G401.6 (cell line): ENCODE measurements around the gene GOLGA6A.
"Not testable (repeated sequence)": the region's sequence is repeated elsewhere in the genome, so short reads cannot be mapped to it uniquely, and the experiment has no call there.

Experiments used
- FAIRE-seq: peaks from 2 replicates; lab custom pipeline; 2012; peaks lifted over from hg19 to GRCh38; lab: Jason Lieb, UNC

GOLGA6A gene

GRCh38 chr15:74053517-74053916 lies 28.8 kb downstream of the GOLGA6A start:
- no peak for FAIRE-seq

GRCh38 chr15:74052271-74053260 lies 29.8 kb downstream of the GOLGA6A start:
- FAIRE-seq: not testable (repeated sequence)

- FAIRE-seq: no peak
Observed at GRCh38 chr15:74050556-74051234, 31.7 kb downstream of the GOLGA6A start.

- no peak for FAIRE-seq
Observed at GRCh38 chr15:74050127-74050526, 32.2 kb downstream of the GOLGA6A start.

- no peak for FAIRE-seq
Observed at GRCh38 chr15:74046275-74046674, 36.1 kb downstream of the GOLGA6A start.

GRCh38 chr15:74045636-74046274 lies 36.6 kb downstream of the GOLGA6A start:
- FAIRE-seq: no peak

GRCh38 chr15:74045184-74045583 lies 37.2 kb downstream of the GOLGA6A start:
- FAIRE-seq: no peak

- no peak for FAIRE-seq
Observed at GRCh38 chr15:74044267-74045110, 37.9 kb downstream of the GOLGA6A start.

GRCh38 chr15:74043425-74044266 lies 38.7 kb downstream of the GOLGA6A start:
- FAIRE-seq: no peak

GRCh38 chr15:74042603-74043424 lies 39.5 kb downstream of the GOLGA6A start:
- no peak for FAIRE-seq

GRCh38 chr15:74041777-74042435 lies 40.4 kb downstream of the GOLGA6A start:
- FAIRE-seq: no peak

GRCh38 chr15:74041311-74041756 lies 41.0 kb downstream of the GOLGA6A start:
- FAIRE-seq: no peak

- no peak for FAIRE-seq
Observed at GRCh38 chr15:74040109-74040850, 42.1 kb downstream of the GOLGA6A start.

- no peak for FAIRE-seq
Observed at GRCh38 chr15:74039656-74040010, 42.7 kb downstream of the GOLGA6A start.

GRCh38 chr15:74038707-74039655 lies 43.4 kb downstream of the GOLGA6A start:
- FAIRE-seq: no peak

- no peak for FAIRE-seq
Observed at GRCh38 chr15:74037171-74038117, 44.9 kb downstream of the GOLGA6A start.
